ENCODE data around the gene LCN9.

The LCN9 gene

DNA sequence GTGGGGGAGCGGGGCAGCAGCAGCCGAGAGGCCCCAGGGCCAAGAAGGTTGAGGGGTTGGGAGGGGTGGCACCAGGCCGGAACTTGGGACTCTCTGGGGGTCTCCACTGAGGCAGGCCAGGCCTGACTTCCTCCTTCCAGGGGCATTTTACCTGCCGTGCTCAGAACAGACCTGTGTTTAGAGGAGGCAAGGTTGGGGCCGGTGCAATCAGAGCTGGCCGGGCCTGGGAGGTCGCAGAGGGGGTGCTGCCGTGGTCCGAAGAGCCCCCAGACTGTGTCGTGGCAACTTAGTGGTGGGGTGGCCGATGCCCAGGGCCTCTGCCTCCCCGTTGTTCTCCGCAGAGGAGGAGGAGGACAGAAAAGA lies 45.6 kb upstream of the LCN9 start:
- DNase-seq (ENCODE audit: low read depth): no peak
- TF ChIP-seq, protein P1, sequence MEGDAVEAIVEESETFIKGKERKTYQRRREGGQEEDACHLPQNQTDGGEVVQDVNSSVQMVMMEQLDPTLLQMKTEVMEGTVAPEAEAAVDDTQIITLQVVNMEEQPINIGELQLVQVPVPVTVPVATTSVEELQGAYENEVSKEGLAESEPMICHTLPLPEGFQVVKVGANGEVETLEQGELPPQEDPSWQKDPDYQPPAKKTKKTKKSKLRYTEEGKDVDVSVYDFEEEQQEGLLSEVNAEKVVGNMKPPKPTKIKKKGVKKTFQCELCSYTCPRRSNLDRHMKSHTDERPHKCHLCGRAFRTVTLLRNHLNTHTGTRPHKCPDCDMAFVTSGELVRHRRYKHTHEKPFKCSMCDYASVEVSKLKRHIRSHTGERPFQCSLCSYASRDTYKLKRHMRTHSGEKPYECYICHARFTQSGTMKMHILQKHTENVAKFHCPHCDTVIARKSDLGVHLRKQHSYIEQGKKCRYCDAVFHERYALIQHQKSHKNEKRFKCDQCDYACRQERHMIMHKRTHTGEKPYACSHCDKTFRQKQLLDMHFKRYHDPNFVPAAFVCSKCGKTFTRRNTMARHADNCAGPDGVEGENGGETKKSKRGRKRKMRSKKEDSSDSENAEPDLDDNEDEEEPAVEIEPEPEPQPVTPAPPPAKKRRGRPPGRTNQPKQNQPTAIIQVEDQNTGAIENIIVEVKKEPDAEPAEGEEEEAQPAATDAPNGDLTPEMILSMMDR (conservative IDR thresholded peaks at IDR 0.05; ENCODE audit: low read depth, low read length): no peak

DNA sequence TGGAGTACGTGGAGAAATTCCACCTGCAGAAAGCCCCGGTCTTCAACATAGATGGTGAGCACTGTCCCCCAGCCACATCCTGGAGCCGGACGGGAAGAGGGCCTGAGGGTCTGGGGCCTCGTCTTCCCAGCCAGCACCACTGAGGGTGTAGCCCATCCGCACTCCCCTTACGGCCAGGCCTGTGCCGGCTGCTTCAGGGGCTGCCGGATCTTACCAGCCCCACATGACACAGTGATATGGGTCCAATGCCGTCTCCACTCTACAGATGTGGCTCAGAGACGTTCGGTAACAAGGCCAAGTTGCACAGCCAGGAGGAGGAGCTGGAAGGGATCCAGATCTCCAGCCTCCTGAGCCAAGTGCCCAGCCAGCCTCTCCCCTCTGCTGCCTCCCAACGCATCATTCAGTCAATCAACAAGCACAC lies 45.1 kb upstream of the LCN9 start:
- no peak overlapping the region for H3K4me3 ChIP-seq (ENCODE audit: low read depth, low read length)
- TF ChIP-seq, protein P1 (conservative IDR thresholded peaks at IDR 0.05; ENCODE audit: low read depth, low read length): no peak
- DNase-seq (ENCODE audit: low read depth): no peak

More for the DNA sequence above, 45.6 kb upstream of the LCN9 start:
- H3K4me3 ChIP-seq (ENCODE audit: low read depth, low read length): no peak overlapping the region

DNA sequence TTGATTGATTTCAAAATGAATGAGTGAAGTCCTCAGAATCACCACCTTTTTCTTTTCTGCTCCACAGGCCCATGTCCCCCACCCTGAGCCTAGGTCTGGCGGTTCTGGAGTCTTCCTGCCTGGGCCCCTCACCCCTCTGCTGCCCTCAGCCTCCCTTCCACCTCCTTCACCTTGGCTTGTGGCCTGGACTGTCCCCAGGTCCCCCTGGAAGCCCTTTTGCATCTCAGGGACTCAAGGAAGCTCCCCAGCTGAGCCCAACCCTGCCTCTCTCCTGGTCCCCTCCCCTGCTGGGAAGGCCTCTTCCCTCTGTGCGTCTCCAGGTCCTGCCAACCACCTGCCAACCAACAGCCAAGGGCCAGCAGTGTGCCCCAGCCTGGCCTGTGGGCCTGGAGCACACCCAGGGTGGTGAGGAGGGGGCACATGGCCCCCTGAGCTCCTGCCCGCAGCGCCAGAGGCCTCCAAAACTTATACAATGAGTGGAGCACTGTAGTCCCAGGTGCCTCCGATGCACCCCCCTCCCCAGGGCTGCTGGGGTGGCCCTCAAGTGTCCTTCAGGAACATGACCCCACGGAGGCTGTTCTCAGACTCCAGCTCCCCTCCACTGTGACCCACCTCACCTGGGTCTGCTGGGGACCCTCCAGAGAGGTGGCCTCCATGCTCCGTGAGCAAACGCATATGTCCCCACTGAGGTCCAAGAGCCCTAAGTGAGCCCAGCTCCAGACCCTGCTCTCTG lies 44.1 kb upstream of the LCN9 start:
- no peak overlapping the region for H3K4me3 ChIP-seq (ENCODE audit: low read depth, low read length)
- TF ChIP-seq, protein P1 (conservative IDR thresholded peaks at IDR 0.05; ENCODE audit: low read depth, low read length): no peak
- DNase-seq (ENCODE audit: low read depth): no peak

DNA sequence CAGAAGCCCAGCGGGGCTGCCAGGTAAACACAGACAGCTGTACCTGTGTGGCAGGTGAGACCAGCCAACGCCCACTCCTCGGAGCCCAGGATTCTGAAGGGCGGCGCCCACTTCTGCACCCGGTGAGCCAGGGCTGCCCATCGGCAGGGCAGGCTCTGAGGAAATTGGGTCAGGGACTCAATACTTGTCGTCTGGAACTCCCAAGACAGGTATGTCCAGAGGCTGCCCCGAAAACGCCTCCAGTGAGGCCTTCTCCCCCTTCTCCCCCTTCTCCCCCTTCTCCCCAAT lies 43.6 kb upstream of the LCN9 start:
- TF ChIP-seq, protein P1 (conservative IDR thresholded peaks at IDR 0.05; ENCODE audit: low read depth, low read length): no peak
- DNase-seq (ENCODE audit: low read depth): no peak
- no peak overlapping the region for H3K4me3 ChIP-seq (ENCODE audit: low read depth, low read length)

DNA sequence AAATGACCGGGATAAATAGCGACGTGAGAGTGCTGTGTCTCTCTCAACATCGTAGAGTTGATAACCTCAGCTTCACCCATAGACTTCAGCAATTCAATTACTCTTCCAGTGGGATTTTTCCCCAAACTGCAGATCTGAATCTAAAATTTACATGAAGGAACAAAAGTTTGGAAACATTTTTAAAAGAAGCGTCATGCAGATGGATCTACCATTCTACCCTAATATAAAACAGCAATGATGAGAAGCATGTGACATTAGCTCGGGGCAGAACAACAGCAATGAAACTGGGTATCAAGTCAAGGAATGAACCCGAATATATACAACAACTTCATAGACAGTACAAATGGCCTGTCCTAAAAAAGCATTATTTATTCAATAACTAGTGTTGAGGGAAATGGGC lies 42.6 kb upstream of the LCN9 start:
- TF ChIP-seq, protein P1 (conservative IDR thresholded peaks at IDR 0.05; ENCODE audit: low read depth, low read length): no peak
- no peak overlapping the region for H3K4me3 ChIP-seq (ENCODE audit: low read depth, low read length)
- no peak for DNase-seq (ENCODE audit: low read depth)

DNA sequence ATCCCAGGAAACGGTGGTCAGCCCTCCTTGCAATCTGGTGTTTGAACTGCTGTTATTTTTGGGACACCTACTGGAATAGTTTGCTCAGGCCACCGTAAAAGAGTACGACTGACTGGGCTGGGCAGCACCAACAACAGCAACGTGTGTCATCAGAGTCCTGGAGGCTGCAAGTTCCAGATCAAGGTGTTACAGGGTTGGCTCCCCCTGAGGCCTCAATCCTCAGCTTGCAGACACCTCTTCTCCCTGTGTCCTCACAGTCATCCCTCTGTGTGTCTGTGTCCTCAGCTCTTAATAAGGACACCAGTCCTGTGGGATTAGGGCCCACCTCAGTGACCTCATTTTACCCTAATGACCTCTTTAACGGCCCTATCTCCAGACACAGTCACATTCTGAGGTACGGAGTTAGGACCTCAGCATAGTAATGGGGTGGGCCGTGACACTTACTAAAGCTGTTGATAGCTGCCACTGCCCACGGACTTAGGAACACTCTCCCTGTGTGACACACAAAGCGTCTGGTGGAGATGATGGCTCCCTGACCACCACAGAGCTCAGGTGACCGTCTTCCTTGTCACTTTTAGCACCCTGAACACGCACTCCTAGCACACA lies 40.6 kb upstream of the LCN9 start:
- no peak for DNase-seq (ENCODE audit: low read depth)
- TF ChIP-seq, protein P1 (conservative IDR thresholded peaks at IDR 0.05; ENCODE audit: low read depth, low read length): no peak

DNA sequence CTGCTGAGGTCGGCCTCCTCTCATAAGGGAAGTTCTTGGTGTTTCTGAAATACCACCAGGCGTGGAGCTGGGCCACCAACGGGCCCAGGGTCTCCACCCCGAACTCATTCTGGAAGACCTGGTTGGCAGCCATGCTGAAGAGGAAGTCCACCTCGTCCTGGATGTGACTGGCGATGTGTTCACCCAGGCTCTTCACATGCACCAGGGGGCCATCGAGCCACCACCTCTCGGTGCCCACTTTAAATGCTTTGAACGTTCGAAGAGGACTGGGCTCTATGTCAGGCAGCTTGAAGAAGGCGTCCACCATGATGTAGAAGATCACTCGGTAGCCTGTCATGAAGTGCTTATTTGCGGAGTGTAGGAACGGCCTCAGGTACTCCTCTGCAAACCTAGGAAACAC lies 38.8 kb upstream of the LCN9 start:
- DNase-seq (ENCODE audit: low read depth): no peak
- H3K4me3 ChIP-seq (ENCODE audit: low read depth, low read length): no peak overlapping the region
- TF ChIP-seq, protein P1 (conservative IDR thresholded peaks at IDR 0.05; ENCODE audit: low read depth, low read length): no peak

More for the DNA sequence above, 40.6 kb upstream of the LCN9 start:
- no peak overlapping the region for H3K4me3 ChIP-seq (ENCODE audit: low read depth, low read length)

All from choroid plexus epithelial cell (primary cell).